GM12891 (cell line): Measurements from ENCODE around the gene SFMBT2.

Experiments used
- PAX5 ChIP-seq: IDR thresholded peaks from 2 replicates; pipeline ENCODE4 v1.6.1; 2011; ENCODE audit warnings: low read length, moderate library complexity, mild to moderate bottlenecking; ENCODE audit not compliant: insufficient read depth, severe bottlenecking
- POLR2A ChIP-seq: IDR thresholded peaks from 2 replicates; pipeline ENCODE4 v1.6.1; 2011; ENCODE audit warnings: low read depth, low read length, control low read depth
- POLR2AphosphoS5 ChIP-seq: IDR thresholded peaks from 2 replicates; pipeline ENCODE4 v1.6.1; 2011; ENCODE audit warnings: low read depth, low read length, control low read depth
- POU2F2 ChIP-seq: IDR thresholded peaks from 2 replicates; pipeline ENCODE4 v1.6.1; 2011; ENCODE audit warnings: low read depth, mild to moderate bottlenecking, control low read depth, low read length, moderate library complexity
- TAF1 ChIP-seq: IDR thresholded peaks from 2 replicates; pipeline ENCODE4 v1.6.1; 2011; ENCODE audit warnings: low read depth, low read length, control low read depth

DNA sequence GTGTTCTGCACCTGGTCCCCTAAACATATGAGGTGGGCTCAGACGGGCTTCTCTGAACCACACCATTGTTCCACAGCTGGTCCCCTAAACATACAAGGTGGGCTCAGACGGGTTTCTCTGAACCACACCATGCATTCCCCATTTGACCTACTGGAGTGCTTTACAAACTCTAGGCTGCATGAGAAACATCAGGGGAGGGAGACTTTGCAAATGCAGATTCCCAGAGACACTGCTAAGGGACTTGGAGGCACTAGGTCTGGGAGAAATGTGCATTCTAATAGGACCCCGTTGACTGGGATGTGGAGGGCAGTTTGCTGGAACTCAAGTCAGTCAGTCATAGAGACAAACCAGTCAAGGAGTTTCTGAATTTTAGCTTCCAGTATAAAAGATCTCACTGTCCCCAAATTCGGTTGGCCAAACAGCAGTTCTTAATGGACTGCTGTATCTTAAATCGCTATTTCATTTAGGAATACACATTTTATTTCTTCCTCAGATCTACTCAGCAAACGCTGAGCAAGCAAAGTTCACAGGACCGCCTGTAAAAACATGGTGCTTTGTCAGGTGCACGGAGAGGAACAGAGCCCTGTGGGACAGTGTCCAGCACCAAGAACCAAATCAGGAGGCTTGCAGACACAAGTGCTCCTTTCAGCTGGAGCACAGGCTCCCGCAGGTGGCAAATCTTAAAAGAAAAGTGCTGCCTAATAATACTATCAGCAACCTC, 198.8 kb downstream of the SFMBT2 start:
- TF ChIP-seq POLR2A, result no peak
- TF ChIP-seq POLR2AphosphoS5, result no peak
- no peak for TF ChIP-seq PAX5
- TF ChIP-seq TAF1, result no peak
- TF ChIP-seq POU2F2, result no peak
